Stomach (tissue), 4 donors: ENCODE data around the gene STARD5.

Source experiments
- EP300 ChIP-seq: sonication (generic); formaldehyde crosslinking; IDR thresholded peaks from one replicate; pipeline ENCODE4 v1.6.1; 2017; ENCODE audit warnings: antibody characterized with exemption
- TF ChIP-seq, protein P1 (sequence below), 7 experiments: fragments of 450-650 bp in 4 of 7; fragments of 200-600 bp in 3 of 7; sonication (generic) in 3 of 7; IDR thresholded peaks; one replicate each; pipeline ENCODE4 v1.5.1; 2016 to 2019; ENCODE audit warnings: antibody characterized with exemption in 7 of 7, control low read depth in 2 of 7, mild to moderate bottlenecking in 1 of 7

DNA sequence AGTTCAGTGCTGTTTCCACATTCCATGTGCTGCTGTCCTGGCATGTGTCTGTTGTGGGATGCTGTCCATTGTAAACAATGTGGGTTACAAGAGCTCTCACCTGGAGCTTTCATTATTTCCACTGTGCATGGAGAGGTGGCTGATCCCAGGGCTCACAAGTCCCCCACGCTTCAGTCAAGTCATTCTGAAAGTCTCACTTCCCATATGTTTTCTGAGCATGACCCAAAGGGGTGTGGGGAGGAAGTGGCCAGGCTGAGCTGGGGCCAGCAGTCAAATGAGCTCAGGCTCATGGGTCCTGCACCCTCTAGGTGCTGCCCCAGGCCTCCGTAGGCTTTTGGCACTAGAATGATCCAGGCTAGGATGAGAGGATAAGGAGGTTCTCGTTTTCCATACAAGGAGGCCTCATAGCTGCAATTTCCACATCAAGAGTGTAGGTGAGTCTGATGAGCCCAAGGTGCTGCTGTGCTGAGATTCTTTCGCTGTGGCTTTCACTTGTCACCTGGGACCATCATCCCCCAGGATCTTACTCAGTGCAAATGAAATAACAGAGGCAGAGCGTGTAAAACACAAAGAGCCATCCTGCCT lies 22.0 kb downstream of the STARD5 start:
- TF ChIP-seq, protein P1, sequence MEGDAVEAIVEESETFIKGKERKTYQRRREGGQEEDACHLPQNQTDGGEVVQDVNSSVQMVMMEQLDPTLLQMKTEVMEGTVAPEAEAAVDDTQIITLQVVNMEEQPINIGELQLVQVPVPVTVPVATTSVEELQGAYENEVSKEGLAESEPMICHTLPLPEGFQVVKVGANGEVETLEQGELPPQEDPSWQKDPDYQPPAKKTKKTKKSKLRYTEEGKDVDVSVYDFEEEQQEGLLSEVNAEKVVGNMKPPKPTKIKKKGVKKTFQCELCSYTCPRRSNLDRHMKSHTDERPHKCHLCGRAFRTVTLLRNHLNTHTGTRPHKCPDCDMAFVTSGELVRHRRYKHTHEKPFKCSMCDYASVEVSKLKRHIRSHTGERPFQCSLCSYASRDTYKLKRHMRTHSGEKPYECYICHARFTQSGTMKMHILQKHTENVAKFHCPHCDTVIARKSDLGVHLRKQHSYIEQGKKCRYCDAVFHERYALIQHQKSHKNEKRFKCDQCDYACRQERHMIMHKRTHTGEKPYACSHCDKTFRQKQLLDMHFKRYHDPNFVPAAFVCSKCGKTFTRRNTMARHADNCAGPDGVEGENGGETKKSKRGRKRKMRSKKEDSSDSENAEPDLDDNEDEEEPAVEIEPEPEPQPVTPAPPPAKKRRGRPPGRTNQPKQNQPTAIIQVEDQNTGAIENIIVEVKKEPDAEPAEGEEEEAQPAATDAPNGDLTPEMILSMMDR (IDR thresholded peaks at IDR 0.05), result no peak
- TF ChIP-seq EP300, result no peak
